C4-2B (cell line): ENCODE data around the gene GBX2.
"Not testable (repeated sequence)": the region's sequence is repeated elsewhere in the genome, so short reads cannot be mapped to it uniquely, and the experiment has no call there.

ENCODE experiments used
- H3K27ac ChIP-seq: fragments of 450-650 bp; 2 replicates; pipeline ENCODE4 v1.5.1; 2017
- CTCF ChIP-seq: fragments of 450-650 bp; conservative IDR thresholded peaks from 2 replicates; pipeline ENCODE4 v1.5.1; 2017; ENCODE audit warnings: mild to moderate bottlenecking
- ZFX ChIP-seq: fragments of 450-650 bp; IDR thresholded peaks from 2 replicates; pipeline ENCODE4 v1.6.1; 2017

GBX2 gene

GRCh38 chr2:236157815-236158498 is 10.2 kb downstream of the GBX2 start:
- TF ChIP-seq CTCF: no peak
- TF ChIP-seq ZFX: no peak
- no peak overlapping the region for H3K27ac ChIP-seq

- TF ChIP-seq ZFX (no peak), CTCF (no peak)
- no peak overlapping the region for H3K27ac ChIP-seq
Measured at GRCh38 chr2:236157366-236157765, 10.8 kb downstream of the GBX2 start.

GRCh38 chr2:236156860-236157194 is 11.4 kb downstream of the GBX2 start:
- no peak overlapping the region for H3K27ac ChIP-seq
- TF ChIP-seq CTCF (no peak), ZFX (no peak)

GRCh38 chr2:236156095-236156859 is 11.9 kb downstream of the GBX2 start:
- H3K27ac ChIP-seq: no peak overlapping the region
- TF ChIP-seq CTCF: no peak
- no peak for TF ChIP-seq ZFX

GRCh38 chr2:236155406-236155805 is 12.8 kb downstream of the GBX2 start:
- H3K27ac ChIP-seq: no peak overlapping the region
- no peak for TF ChIP-seq ZFX
- TF ChIP-seq CTCF: no peak

- no peak for TF ChIP-seq ZFX
- TF ChIP-seq CTCF: no peak
- H3K27ac ChIP-seq: no peak overlapping the region
Measured at GRCh38 chr2:236146436-236146835, 21.8 kb downstream of the GBX2 start.

GRCh38 chr2:236143811-236144210 is 24.4 kb downstream of the GBX2 start:
- no peak for TF ChIP-seq ZFX
- no peak for TF ChIP-seq CTCF
- no peak overlapping the region for H3K27ac ChIP-seq

- H3K27ac ChIP-seq: not testable (repeated sequence)
Measured at GRCh38 chr2:236141616-236142015, 26.6 kb downstream of the GBX2 start.
